DND-41 (cell line): ENCODE data around the gene WDR17.

Experiments
- ATAC-seq: fragments of 200-7000 bp; cut with Tn5 transposase; 3 replicates; pipeline ENCODE4 v1.9.1; 2021; ENCODE audit warnings: low read depth; ENCODE audit not compliant: insufficient read depth
- DNase-seq: peaks from one replicate; pipeline ENCODE4 v3.0.0-alpha.2; 2020
- H2AFZ ChIP-seq: 2 replicates; pipeline ENCODE4 v1.6.0; 2012; ENCODE audit warnings: low read depth, low read length
- H3K27ac ChIP-seq: 2 replicates; pipeline ENCODE4 v1.5.1; 2012; ENCODE audit warnings: low read length, inconsistent platforms
- H3K27me3 ChIP-seq: fragments of 200-600 bp; sonication (generic); 2 replicates; pipeline ENCODE4 v1.6.0; 2012; ENCODE audit warnings: low read length, mild to moderate bottlenecking, inconsistent platforms; ENCODE audit not compliant: insufficient read depth, poor library complexity
- H3K36me3 ChIP-seq: 2 replicates; pipeline ENCODE4 v1.5.1; 2012; ENCODE audit warnings: low read length, inconsistent platforms; ENCODE audit not compliant: insufficient read depth
- H3K4me1 ChIP-seq: 2 replicates; pipeline ENCODE4 v1.5.1; 2012; ENCODE audit warnings: mild to moderate bottlenecking, low read length; ENCODE audit not compliant: insufficient read depth
- H3K4me2 ChIP-seq: 2 replicates; pipeline ENCODE4 v1.6.0; 2012; ENCODE audit warnings: mild to moderate bottlenecking, moderate library complexity, low read length, inconsistent platforms; ENCODE audit not compliant: insufficient read depth
- H3K4me3 ChIP-seq, 2 experiments: fragments of 200-600 bp in 1 of 2; shearing (Covaris generic) in 1 of 2; 2 replicates each; pipeline ENCODE4 v1.5.1; 2012 to 2016; ENCODE audit warnings: inconsistent platforms in 2 of 2, low read length in 2 of 2, mild to moderate bottlenecking in 2 of 2, low read depth in 1 of 2, moderate library complexity in 1 of 2
- H3K79me2 ChIP-seq: 2 replicates; pipeline ENCODE4 v1.6.0; 2012; ENCODE audit warnings: low read length, inconsistent platforms; ENCODE audit not compliant: insufficient read depth
- H3K9ac ChIP-seq: 2 replicates; pipeline ENCODE4 v1.6.0; 2012; ENCODE audit warnings: low read depth, mild to moderate bottlenecking, inconsistent platforms, low read length, moderate library complexity
- H3K9me3 ChIP-seq: 2 replicates; pipeline ENCODE4 v1.5.1; 2012; ENCODE audit warnings: low read length, moderate library complexity, mild to moderate bottlenecking, inconsistent platforms; ENCODE audit not compliant: insufficient read depth, severe bottlenecking
- H4K20me1 ChIP-seq: 2 replicates; pipeline ENCODE4 v1.6.0; 2012; ENCODE audit warnings: low read length; ENCODE audit not compliant: insufficient read depth
- EZH2 ChIP-seq: IDR thresholded peaks from 3 replicates; pipeline ENCODE4 v1.6.1; 2012; ENCODE audit warnings: borderline replicate concordance, low read depth, mild to moderate bottlenecking, moderate library complexity, low read length, inconsistent platforms; ENCODE audit not compliant: severe bottlenecking
- TF ChIP-seq, protein P1 (sequence below): IDR thresholded peaks from 2 replicates; pipeline ENCODE4 v1.5.1; 2012; ENCODE audit warnings: borderline replicate concordance, low read length, moderate library complexity, mild to moderate bottlenecking; ENCODE audit not compliant: poor library complexity, severe bottlenecking; ENCODE audit errors: extremely low read depth

Gene WDR17

DNA sequence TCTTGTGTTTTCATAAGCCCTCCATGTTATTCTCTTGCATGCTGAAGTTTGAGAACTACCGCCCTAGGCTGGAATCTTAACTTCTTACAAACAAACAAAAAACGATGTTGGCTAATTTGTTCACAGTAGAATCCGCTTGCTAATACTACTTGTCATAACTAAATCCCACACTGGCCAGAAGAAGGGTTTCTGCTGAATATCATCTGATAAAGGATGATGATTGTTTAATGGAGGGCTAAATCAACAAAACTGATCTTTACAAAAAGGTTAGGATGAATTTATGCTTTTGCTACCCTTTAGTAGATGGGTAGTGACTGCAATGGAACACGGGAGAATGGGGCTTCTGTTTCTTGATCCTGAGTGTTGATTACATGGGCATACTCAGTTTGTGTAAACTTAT lies 87.5 kb downstream of the WDR17 start:
- TF ChIP-seq EZH2, result no peak
- TF ChIP-seq, protein P1, sequence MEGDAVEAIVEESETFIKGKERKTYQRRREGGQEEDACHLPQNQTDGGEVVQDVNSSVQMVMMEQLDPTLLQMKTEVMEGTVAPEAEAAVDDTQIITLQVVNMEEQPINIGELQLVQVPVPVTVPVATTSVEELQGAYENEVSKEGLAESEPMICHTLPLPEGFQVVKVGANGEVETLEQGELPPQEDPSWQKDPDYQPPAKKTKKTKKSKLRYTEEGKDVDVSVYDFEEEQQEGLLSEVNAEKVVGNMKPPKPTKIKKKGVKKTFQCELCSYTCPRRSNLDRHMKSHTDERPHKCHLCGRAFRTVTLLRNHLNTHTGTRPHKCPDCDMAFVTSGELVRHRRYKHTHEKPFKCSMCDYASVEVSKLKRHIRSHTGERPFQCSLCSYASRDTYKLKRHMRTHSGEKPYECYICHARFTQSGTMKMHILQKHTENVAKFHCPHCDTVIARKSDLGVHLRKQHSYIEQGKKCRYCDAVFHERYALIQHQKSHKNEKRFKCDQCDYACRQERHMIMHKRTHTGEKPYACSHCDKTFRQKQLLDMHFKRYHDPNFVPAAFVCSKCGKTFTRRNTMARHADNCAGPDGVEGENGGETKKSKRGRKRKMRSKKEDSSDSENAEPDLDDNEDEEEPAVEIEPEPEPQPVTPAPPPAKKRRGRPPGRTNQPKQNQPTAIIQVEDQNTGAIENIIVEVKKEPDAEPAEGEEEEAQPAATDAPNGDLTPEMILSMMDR, result no peak
- DNase-seq (no peak), ATAC-seq (no peak)
- Histone ChIP-seq H3K27me3 (no peaks in the 10 kb centered on the region), H3K79me2 (no peaks in the 10 kb centered on the region), H3K4me1 (no peaks in the 10 kb centered on the region), H2AFZ (no peak overlapping the region), H4K20me1 (no peaks in the 10 kb centered on the region), H3K4me2 (no peak overlapping the region), H3K4me3 (no peak overlapping the region), H3K27ac (no peak overlapping the region), H3K36me3 (no peaks in the 10 kb centered on the region), H3K9me3 (no peaks in the 10 kb centered on the region), H3K9ac (no peak overlapping the region)

DNA sequence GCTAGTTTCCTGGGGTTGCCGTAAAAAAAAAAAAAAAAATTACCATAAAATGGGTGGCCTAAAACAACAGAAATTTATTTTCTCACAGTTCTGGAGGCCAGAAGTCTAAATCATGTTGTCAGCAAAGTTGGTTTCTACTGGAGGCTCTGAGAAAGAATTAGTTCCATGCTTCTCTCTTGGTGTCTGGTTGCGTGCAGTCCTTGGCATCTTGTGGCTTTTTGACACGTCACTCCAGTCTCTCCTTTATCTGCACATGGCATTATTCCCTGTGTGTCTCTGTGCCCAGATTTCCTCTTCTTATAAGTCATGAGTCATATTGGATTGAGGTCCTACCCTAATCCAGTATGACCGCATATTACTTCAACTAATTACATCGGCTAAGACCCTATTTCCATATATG lies 91.0 kb downstream of the WDR17 start:
- Histone ChIP-seq H3K27ac (no peak overlapping the region), H3K27me3 (no peaks in the 10 kb centered on the region), H3K9ac (no peak overlapping the region)

DNA sequence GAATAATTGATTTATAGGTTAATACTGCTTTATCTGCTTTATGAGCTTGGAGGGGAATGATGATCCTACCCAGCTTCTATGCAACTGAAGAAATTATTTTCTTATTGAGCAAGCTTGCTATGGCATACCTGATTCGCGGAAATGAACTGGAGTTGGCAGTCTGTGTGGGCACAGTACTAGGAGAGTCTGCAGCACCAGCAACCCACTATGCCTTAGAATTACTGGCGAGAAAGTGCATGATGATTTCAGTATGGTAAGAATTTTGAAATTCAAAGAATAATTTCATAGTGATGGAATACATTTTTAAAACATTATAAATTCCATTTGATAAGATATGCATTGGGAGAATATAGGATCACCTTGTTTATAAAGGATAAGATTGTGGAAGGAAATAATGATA lies 97.4 kb downstream of the WDR17 start:
- Histone ChIP-seq H2AFZ (no peak overlapping the region), H4K20me1 (no peaks in the 10 kb centered on the region), H3K4me3 (no peak overlapping the region), H3K9me3 (no peaks in the 10 kb centered on the region), H3K9ac (no peak overlapping the region), H3K27me3 (no peaks in the 10 kb centered on the region), H3K4me1 (no peaks in the 10 kb centered on the region), H3K79me2 (no peaks in the 10 kb centered on the region), H3K27ac (no peak overlapping the region), H3K4me2 (no peak overlapping the region), H3K36me3 (no peaks in the 10 kb centered on the region)
- TF ChIP-seq EZH2, result no peak
- TF ChIP-seq, protein P1, result no peak
- ATAC-seq, result no peak
- no peak for DNase-seq

More for the DNA sequence above, 91.0 kb downstream of the WDR17 start:
- TF ChIP-seq, protein P1, result no peak
- no peak for TF ChIP-seq EZH2
- Histone ChIP-seq H4K20me1 (no peaks in the 10 kb centered on the region), H3K4me1 (no peaks in the 10 kb centered on the region), H2AFZ (no peak overlapping the region), H3K79me2 (no peaks in the 10 kb centered on the region), H3K9me3 (no peaks in the 10 kb centered on the region), H3K4me3 (no peak overlapping the region), H3K4me2 (no peak overlapping the region), H3K36me3 (no peaks in the 10 kb centered on the region)
- ATAC-seq, result no peak
- no peak for DNase-seq

DNA sequence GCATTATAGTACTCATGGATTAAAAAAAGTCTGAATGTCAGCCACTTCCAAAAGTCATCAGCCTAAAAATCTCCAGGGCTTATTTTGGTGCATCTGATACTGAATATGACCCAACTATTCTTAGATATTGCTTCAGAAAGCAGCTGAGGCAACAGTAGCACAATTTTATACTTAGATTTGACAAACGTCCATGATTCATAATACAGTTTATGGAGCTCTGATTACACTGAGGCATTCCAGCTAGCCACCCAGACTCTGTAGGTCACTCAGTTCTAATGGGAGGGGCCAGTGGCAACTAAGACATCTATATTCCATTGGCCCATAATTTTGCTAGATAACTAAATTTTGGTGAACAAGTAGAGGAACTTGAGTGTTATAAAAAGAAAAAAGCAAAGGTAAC lies 119.4 kb downstream of the WDR17 start:
- Histone ChIP-seq H2AFZ (no peak overlapping the region), H3K27me3 (peaks cover 12% of the 10 kb centered on the region), H3K9me3 (no peaks in the 10 kb centered on the region), H3K4me1 (no peaks in the 10 kb centered on the region), H3K36me3 (no peaks in the 10 kb centered on the region), H3K79me2 (no peaks in the 10 kb centered on the region), H3K27ac (no peak overlapping the region), H3K9ac (no peak overlapping the region), H3K4me3 (no peak overlapping the region), H3K4me2 (no peak overlapping the region), H4K20me1 (no peaks in the 10 kb centered on the region)
- TF ChIP-seq, protein P1, result no peak
- TF ChIP-seq EZH2, result no peak
- ATAC-seq (no peak), DNase-seq (no peak)
